Activated naive CD4-positive, alpha-beta T cell treated with anti-CD3 and anti-CD28 coated beads, Interleukin-2, amount 10 ng/mL, durations not matched to agents 7 days and 5 days (primary cell): ENCODE results near the gene HYAL2.
"Not testable (repeated sequence)": the region's sequence is repeated elsewhere in the genome, so short reads cannot be mapped to it uniquely, and the experiment has no call there.

Source experiments
- CTCF ChIA-PET: fragments of 350-600 bp; sonication (Branson Sonifier 250); formaldehyde crosslinking; loops from one replicate; lab custom pipeline; 2021; ENCODE audit warnings: antibody characterized with exemption; lab: Charles Lee
- DNase-seq: peaks from one replicate; pipeline ENCODE4 v3.0.0-alpha.2; 2020
- H3K27ac Mint-ChIP-seq: one replicate; pipeline ENCODE4 v1.8.0; 2021; ENCODE audit warnings: mild to moderate bottlenecking, moderate library complexity, mixed read lengths
- H3K27me3 Mint-ChIP-seq: one replicate; pipeline ENCODE4 v1.8.0; 2021; ENCODE audit warnings: mild to moderate bottlenecking, mixed read lengths
- H3K36me3 Mint-ChIP-seq: one replicate; pipeline ENCODE4 v1.8.0; 2021; ENCODE audit warnings: mixed read lengths
- H3K4me1 Mint-ChIP-seq: one replicate; pipeline ENCODE4 v1.8.0; 2021; ENCODE audit warnings: mixed read lengths
- H3K4me3 Mint-ChIP-seq: one replicate; pipeline ENCODE4 v1.8.0; 2021; ENCODE audit warnings: mild to moderate bottlenecking, moderate library complexity, mixed read lengths
- H3K9me3 Mint-ChIP-seq: one replicate; pipeline ENCODE4 v1.8.0; 2021; ENCODE audit warnings: mixed read lengths

The HYAL2 gene

DNA sequence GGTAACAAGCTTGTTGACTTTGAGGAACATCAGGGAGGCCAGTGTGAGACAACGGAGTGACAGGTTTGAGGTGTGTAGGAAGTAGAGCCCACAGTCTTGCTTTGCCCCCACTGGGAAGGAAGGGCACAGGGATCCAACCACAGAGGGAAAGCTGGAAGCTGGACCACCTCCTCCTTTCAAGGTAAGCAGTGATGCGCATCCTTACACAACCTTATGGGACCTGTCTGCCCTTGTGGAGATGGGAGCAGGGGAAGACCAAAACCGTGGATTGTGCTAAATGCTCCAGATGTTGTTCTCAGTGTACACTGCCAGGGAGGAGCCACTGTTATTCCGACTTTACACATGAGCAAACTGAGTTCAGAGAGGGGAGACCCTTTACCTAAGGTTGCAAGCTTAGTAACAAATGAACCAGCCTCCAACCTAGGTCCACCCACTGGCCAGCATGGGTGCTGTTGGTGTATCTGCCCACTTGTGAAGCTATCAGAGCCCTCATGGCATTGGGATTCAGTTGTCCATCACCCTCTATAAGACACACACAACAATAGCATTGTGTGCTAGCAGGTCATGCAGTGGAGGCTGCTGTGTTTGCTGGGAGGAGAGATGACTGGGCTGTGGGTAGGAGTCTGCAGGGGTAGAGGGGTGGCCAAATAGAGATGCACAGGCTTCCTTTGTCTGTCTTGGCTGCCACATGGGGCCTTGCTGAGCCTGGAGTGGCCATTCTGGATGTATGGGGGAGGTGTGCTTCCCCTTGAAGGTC is 44.2 kb downstream of the HYAL2 start:
- CTCF ChIA-PET, result interaction anchor here (0.7 to 3.6 kb wide), 6 partner anchors 10 to 84 kb away, joined by 3 to 22 read pairs (median 6); partner anchors contain the start of genes HYAL3 and NAA80
- H3K4me3 Mint-ChIP-seq, result no peak overlapping the region
- no peak for DNase-seq
- no peaks in the 10 kb centered on the region for H3K9me3 Mint-ChIP-seq
- H3K27ac Mint-ChIP-seq, result no peak overlapping the region
- peaks cover 64% of the 10 kb centered on the region for H3K27me3 Mint-ChIP-seq
- peaks cover 1% of the 10 kb centered on the region for H3K36me3 Mint-ChIP-seq
- H3K4me1 Mint-ChIP-seq, result peaks cover 22% of the 10 kb centered on the region

DNA sequence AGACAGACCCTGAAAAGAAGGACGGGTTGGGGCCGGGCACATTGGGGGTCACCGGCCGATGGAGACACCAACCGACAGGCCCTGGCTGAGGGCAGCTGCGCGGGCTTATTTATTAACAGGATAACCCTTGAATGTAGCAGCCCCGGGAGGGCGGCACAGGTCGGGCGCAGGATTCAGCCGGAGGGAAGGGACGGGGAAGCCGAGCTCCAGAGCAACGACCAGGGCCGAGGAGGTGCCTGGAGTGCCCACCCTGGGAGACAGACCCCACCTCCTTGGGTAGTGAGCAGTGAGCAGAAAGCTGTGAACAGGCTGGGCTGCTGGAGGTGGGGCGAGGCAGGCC is 45.8 kb downstream of the HYAL2 start:
- no peak for DNase-seq
- Mint-ChIP-seq H3K27ac (no peak overlapping the region), H3K9me3 (no peaks in the 10 kb centered on the region), H3K4me3 (no peak overlapping the region), H3K4me1 (peaks cover 31% of the 10 kb centered on the region), H3K36me3 (peaks cover 1% of the 10 kb centered on the region), H3K27me3 (peaks cover 74% of the 10 kb centered on the region)
- CTCF ChIA-PET, result interaction anchor here (1.1 to 3.6 kb wide), 3 partner anchors 30 to 85 kb away, joined by 3 to 22 read pairs (median 16); partner anchors contain the start of gene GNAT1

DNA sequence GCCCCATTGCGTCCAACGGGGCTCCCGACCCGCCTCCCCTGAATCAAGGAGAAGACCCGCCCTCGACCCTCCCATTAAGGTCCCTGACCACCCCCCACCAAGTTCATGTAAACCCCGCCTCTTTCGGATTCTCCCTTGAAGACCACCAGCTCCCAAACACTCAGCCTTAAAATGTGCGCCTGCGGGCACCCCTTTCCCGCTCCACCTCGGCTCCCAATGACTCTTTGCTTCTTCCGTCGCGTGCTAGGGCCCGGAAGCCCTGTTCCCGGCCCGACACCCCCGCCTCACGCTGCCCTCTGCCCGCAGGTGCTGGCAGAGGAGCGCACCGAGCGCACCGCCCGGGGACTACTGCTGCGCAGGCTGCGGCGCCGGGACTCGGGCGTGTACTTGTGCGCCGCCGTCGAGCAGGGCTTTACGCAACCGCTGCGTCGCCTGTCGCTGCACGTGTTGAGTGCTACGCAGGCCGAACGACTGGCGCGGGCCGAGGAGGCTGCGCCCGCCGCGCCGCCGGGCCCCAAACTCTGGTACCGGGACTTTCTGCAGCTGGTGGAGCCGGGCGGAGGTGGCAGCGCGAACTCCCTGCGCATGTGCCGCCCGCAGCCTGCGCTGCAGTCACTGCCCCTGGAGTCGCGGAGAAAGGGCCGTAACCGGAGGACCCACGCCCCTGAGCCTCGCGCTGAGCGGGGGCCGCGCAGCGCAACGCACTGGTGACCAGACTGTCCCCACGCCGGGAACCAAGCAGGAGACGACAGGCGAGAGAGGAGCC is 46.4 kb downstream of the HYAL2 start:
- Mint-ChIP-seq H3K9me3 (no peaks in the 10 kb centered on the region), H3K27ac (no peak overlapping the region), H3K36me3 (peaks cover 1% of the 10 kb centered on the region), H3K4me1 (peaks cover 31% of the 10 kb centered on the region), H3K4me3 (peak overlapping the region; percentile 48), H3K27me3 (peaks cover 79% of the 10 kb centered on the region)
- CTCF ChIA-PET, result interaction anchor here (0.6 to 3.6 kb wide), 7 partner anchors 30 to 85 kb away, joined by 3 to 22 read pairs (median 14); partner anchors contain the start of gene GNAT1
- peak; percentile 62 for DNase-seq

DNA sequence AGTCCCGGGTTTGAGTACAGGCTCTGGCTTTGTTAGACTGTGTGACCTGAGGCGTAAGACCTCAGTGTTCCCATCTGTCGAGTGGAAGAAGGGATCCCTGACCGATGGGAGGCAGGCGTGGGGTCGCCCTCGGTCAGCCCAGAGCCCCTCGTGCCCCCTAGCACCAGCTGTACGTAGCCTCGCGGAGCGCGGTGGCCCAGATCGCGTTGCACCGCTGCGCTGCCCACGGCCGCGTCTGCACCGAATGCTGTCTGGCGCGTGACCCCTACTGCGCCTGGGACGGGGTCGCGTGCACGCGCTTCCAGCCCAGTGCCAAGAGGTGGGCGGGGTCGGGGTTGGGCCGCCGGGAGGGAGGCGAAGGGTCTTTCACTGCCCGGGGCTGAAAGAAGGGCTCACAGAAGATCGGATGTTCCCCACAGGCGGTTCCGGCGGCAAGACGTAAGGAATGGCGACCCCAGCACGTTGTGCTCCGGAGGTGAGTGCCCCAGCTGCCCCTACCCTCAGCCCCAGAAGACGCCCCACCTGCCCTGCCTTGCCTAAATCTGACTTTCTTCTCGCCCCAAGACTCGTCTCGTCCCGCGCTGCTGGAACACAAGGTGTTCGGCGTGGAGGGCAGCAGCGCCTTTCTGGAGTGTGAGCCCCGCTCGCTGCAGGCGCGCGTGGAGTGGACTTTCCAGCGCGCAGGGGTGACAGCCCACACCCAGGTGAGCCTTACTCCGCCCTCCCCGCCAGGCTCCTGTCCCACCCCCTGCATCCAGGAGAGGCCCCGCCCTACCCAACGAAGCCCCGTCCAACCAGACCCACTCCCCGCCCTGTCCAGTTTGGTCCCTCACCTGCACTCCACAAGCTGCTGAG is 47.2 kb downstream of the HYAL2 start:
- CTCF ChIA-PET, result interaction anchor here (0.6 to 3.0 kb wide), 15 partner anchors 9 to 153 kb away, joined by 3 to 16 read pairs (median 3); partner anchors contain the start of gene GNAT1
- Mint-ChIP-seq H3K27ac (no peak overlapping the region), H3K9me3 (no peaks in the 10 kb centered on the region), H3K27me3 (peaks cover 84% of the 10 kb centered on the region), H3K4me1 (peaks cover 31% of the 10 kb centered on the region), H3K36me3 (peaks cover 1% of the 10 kb centered on the region), H3K4me3 (peak overlapping the region; percentile 48)
- DNase-seq, result no peak

DNA sequence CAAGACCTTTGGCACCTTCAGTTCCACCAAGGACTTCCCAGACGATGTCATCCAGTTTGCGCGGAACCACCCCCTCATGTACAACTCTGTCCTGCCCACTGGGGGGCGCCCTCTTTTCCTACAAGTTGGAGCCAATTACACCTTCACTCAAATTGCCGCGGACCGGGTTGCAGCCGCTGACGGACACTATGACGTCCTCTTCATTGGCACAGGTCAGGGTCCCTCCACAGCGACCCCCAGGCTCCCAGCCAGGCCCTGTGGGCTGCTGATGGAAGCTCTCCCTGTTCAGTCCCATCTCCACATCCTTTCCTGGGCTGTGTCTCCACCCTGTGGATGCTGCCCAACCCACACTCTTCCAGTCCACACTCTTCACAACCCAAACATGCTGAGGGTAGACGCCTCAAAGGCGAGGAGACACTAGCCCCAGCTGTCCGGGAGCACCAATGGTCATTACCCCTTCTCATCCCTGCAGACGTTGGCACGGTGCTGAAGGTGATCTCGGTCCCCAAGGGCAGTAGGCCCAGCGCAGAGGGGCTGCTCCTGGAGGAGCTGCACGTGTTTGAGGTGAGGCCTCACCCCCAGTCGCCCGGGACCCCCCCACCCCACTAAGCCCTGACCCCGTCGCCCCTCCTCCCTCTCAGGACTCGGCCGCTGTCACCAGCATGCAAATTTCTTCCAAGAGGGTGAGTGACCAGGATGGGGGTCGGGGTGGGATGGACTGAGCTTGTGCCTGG is 48.0 kb downstream of the HYAL2 start:
- Mint-ChIP-seq H3K27ac (peak overlapping the region; percentile 81), H3K4me1 (peaks cover 31% of the 10 kb centered on the region), H3K36me3 (peaks cover 1% of the 10 kb centered on the region), H3K27me3 (peaks cover 90% of the 10 kb centered on the region), H3K4me3 (peak overlapping the region; percentile 53), H3K9me3 (no peaks in the 10 kb centered on the region)
- CTCF ChIA-PET, result interaction anchor here (0.7 to 3.0 kb wide), 14 partner anchors 10 to 152 kb away, joined by 3 to 16 read pairs (median 4); partner anchors contain the start of gene GNAT1
- DNase-seq, result peak; percentile 87

DNA sequence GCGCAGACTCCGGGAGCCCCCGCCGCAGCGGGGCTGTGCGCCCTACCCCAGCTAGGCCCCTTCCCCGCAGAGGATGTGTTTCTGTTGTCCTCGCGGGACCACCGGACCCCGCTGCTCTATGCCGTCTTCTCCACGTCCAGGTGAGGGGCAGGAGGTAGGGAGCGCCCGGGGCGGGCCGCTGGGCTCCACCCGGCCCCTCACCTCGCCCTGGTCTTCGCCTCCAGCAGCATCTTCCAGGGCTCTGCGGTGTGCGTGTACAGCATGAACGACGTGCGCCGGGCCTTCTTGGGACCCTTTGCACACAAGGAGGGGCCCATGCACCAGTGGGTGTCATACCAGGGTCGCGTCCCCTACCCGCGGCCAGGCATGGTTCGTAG is 48.9 kb downstream of the HYAL2 start:
- CTCF ChIA-PET, result interaction anchor here (3.5 kb wide), 1 partner anchor 79 kb away, joined by 24 read pairs; no protein-coding TSS in a partner anchor
- H3K4me3 Mint-ChIP-seq, result no peak overlapping the region
- H3K36me3 Mint-ChIP-seq, result peaks cover 1% of the 10 kb centered on the region
- H3K9me3 Mint-ChIP-seq, result no peaks in the 10 kb centered on the region
- no peak for DNase-seq
- peaks cover 88% of the 10 kb centered on the region for H3K27me3 Mint-ChIP-seq
- H3K27ac Mint-ChIP-seq, result no peak overlapping the region
- peaks cover 31% of the 10 kb centered on the region for H3K4me1 Mint-ChIP-seq

DNA sequence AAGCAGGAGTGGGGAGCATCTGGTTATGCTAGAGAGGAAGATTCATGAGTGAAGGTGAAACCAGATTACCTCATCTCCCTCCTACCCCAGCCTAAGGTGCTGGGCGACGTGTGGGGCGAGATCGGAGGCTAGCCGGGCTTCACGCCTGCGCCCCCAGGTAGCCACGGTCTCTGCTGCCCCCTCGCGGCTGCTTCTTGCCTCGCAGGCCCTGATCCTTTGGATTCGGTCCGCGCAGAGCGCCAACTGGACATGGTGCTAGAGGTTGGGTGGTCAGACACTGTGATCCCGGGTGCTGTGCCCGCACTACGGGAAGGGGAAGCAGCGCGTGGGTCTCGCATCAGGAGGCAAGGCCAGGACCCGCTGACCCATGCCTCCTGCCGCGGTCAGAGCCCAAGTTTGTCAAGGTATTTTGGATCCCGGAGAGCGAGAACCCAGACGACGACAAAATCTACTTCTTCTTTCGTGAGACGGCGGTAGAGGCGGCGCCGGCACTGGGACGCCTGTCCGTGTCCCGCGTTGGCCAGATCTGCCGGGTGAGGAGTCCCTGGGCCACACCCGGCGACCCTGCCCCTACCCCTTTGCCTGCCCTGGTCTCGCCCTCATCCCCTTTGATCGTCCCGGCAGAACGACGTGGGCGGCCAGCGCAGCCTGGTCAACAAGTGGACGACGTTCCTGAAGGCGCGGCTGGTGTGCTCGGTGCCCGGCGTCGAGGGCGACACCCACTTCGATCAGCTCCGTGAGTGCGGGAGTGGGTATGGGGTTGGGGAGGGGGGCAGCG is 49.4 kb downstream of the HYAL2 start:
- H3K9me3 Mint-ChIP-seq, result no peaks in the 10 kb centered on the region
- peak overlapping the region; percentile 57 for H3K4me3 Mint-ChIP-seq
- peak overlapping the region; percentile 15 for H3K27ac Mint-ChIP-seq
- peaks cover 1% of the 10 kb centered on the region for H3K36me3 Mint-ChIP-seq
- H3K27me3 Mint-ChIP-seq, result peaks cover 88% of the 10 kb centered on the region
- CTCF ChIA-PET, result interaction anchor here (0.9 to 4.2 kb wide), 3 partner anchors 13 to 79 kb away, joined by 3 to 24 read pairs (median 24); no protein-coding TSS in a partner anchor
- peaks cover 31% of the 10 kb centered on the region for H3K4me1 Mint-ChIP-seq
- DNase-seq, result peak; percentile 91

DNA sequence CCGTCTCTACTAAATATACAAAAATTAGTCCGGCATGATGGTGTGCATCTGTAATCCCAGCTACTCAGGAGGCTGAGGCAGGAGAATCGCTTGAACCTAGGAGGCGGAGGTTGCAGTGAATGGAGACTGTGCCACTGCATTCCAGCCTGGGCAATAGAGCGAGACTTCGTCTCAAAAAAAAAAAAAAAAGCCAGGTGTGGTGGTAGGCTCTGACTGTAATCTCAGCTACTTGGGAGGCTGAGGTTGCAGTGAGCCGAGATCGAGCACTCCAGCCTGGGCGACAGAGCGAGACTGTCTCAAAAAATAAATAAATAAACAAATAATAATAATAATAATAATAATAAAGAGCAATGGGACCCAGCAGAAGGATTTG is 50.0 kb downstream of the HYAL2 start:
- Mint-ChIP-seq H3K4me1 (peaks cover 31% of the 10 kb centered on the region), H3K27me3 (peaks cover 88% of the 10 kb centered on the region)
- H3K27ac Mint-ChIP-seq, DNase-seq, H3K36me3 Mint-ChIP-seq, H3K9me3 Mint-ChIP-seq, H3K4me3 Mint-ChIP-seq: not testable (repeated sequence)
- CTCF ChIA-PET, result interaction anchor here (0.9 to 4.2 kb wide), 6 partner anchors 12 to 81 kb away, joined by 3 to 24 read pairs (median 9); partner anchors contain the start of gene GNAT1

DNA sequence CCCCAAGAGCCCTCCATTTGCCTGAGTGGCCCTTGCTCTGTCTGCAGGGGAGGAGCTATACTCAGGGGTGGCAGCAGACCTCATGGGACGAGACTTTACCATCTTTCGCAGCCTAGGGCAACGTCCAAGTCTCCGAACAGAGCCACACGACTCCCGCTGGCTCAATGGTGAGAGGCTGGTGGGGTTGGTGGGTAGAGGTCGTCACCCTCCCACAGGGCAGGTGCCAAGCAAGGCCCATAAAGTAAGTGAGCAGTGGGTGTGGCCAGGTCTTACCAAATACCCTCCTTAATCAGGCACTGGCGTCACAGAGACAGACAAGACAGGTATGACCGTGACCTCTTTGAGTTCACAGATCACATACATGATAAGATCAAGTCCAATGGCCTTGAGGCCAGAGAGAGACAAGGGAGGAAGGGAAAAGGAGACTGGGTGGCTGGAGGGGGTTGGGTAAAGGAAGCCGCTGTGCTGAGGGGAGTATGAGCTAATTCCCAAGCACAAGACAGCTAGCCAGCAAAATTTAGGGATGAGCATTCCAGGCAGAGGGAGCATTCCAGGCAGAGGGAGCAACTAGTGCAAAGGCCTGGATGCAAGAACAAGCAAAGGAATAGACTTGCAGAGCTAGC is 51.1 kb downstream of the HYAL2 start:
- no peaks in the 10 kb centered on the region for H3K9me3 Mint-ChIP-seq
- H3K4me1 Mint-ChIP-seq, result peaks cover 31% of the 10 kb centered on the region
- no peak for DNase-seq
- peaks cover 88% of the 10 kb centered on the region for H3K27me3 Mint-ChIP-seq
- no peak overlapping the region for H3K4me3 Mint-ChIP-seq
- H3K36me3 Mint-ChIP-seq, result peaks cover 1% of the 10 kb centered on the region
- no peak overlapping the region for H3K27ac Mint-ChIP-seq
- CTCF ChIA-PET, result interaction anchor here (0.8 to 4.2 kb wide), 6 partner anchors 25 to 80 kb away, joined by 3 to 24 read pairs (median 9); partner anchors contain the start of gene GNAT1

DNA sequence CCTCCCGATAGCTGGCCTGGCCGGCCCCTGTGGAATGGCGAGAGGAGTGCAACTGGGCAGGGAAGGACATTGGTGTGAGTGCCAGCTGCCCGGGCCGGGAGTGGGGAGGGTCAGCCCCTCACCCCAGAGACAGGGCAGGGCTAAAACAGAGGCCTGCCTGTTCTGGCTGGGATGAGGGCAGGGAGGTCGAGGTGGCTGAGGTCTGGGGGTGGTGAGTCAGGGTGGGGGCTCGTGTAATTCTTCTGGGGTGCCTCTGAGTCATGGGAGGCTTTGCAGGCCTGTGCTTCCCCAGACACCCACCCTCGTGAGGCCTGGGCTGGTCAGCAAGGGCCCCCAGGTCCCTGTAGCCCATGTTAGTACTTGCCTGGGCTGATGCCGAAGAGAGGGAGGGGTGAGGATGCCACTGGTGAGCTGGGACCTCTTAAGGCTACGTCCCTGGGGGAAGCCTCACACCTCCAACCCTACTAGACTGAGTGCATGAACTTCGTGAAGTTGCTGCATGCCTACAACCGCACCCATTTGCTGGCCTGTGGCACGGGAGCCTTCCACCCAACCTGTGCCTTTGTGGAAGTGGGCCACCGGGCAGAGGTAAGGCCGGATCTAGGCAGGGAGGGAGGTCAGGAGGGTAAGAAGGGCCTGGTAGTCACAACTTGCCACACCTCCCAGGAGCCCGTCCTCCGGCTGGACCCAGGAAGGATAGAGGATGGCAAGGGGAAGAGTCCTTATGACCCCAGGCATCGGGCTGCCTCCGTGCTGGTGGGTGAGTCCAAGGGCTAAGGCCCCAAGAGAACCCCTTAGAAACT is 51.9 kb downstream of the HYAL2 start:
- Mint-ChIP-seq H3K4me3 (no peak overlapping the region), H3K36me3 (peaks cover 1% of the 10 kb centered on the region), H3K27me3 (peaks cover 88% of the 10 kb centered on the region), H3K27ac (no peak overlapping the region), H3K4me1 (peaks cover 26% of the 10 kb centered on the region), H3K9me3 (no peaks in the 10 kb centered on the region)
- CTCF ChIA-PET, result interaction anchor here (1.6 to 4.2 kb wide), 5 partner anchors 13 to 79 kb away, joined by 4 to 24 read pairs (median 12); partner anchors contain the start of gene GNAT1
- no peak for DNase-seq

DNA sequence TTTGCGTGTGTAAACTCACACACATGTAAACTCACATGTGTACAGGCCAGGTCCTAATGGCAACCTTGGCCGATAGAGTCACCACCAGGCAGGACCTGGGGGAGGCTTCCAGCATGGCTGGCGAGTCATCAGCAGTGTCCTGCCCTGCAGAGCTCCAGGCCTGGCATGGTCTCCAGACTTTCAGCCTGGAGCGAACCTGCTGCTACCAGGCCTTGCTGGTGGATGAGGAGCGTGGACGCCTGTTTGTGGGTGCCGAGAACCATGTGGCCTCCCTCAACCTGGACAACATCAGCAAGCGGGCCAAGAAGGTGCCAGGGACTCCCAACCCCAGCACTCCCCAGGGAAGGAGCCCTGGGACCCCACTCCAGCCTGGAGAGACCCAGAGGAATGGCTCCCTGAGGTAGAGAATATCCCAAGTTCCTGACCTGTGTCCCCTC is 52.5 kb downstream of the HYAL2 start:
- Mint-ChIP-seq H3K4me1 (peaks cover 20% of the 10 kb centered on the region), H3K27me3 (peaks cover 88% of the 10 kb centered on the region), H3K4me3 (no peak overlapping the region), H3K27ac (no peak overlapping the region), H3K9me3 (no peaks in the 10 kb centered on the region), H3K36me3 (peaks cover 1% of the 10 kb centered on the region)
- DNase-seq, result no peak
- CTCF ChIA-PET, result interaction anchor here (0.8 to 4.2 kb wide), 6 partner anchors 12 to 78 kb away, joined by 4 to 24 read pairs (median 8); partner anchors contain the start of gene GNAT1
